ENCODE measurements around the gene SHC2. TPM values are rescaled to one million over a fixed set of nuclear protein-coding genes. Genes with fewer than 3 reads are reported as not detected.

SHC2 gene, protein sequence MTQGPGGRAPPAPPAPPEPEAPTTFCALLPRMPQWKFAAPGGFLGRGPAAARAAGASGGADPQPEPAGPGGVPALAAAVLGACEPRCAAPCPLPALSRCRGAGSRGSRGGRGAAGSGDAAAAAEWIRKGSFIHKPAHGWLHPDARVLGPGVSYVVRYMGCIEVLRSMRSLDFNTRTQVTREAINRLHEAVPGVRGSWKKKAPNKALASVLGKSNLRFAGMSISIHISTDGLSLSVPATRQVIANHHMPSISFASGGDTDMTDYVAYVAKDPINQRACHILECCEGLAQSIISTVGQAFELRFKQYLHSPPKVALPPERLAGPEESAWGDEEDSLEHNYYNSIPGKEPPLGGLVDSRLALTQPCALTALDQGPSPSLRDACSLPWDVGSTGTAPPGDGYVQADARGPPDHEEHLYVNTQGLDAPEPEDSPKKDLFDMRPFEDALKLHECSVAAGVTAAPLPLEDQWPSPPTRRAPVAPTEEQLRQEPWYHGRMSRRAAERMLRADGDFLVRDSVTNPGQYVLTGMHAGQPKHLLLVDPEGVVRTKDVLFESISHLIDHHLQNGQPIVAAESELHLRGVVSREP
- total RNA-seq (2021; fragmentation: NEBNext Ultra II Directional; extraction: Animal tissue kit (Norgen Biotek cat#: 25700)), result 3.5 and 4.4 TPM in 2 replicates
- 7.3 and 11.3 TPM in 2 replicates for polyA plus RNA-seq (2011; rRNA removed)
- polyA plus RNA-seq (2011; cell fraction: cytosol; rRNA removed), result 8.0 TPM
- 43.5 TPM for polyA plus RNA-seq (2011; cell fraction: nucleus; rRNA removed)
- polyA plus RNA-seq (2012, experiment 1 of 2), result 4.7 to 7.8 TPM (median 6.4 TPM) in 4 replicates
- polyA plus RNA-seq (2012, experiment 2 of 2), result 3.1 TPM
- polyA plus RNA-seq (2013, experiment 1 of 2), result 2.3 TPM
- polyA plus RNA-seq (2013, experiment 2 of 2), result 2.4 TPM
- polyA minus RNA-seq (2011; rRNA and poly(A)+ RNA removed), result 2.3 and 3.7 TPM in 2 replicates
- 10.8 TPM for polyA minus RNA-seq (2011; cell fraction: cytosol; rRNA and poly(A)+ RNA removed)
- 5.7 TPM for polyA minus RNA-seq (2011; cell fraction: nucleus; rRNA and poly(A)+ RNA removed)
- long read RNA-seq, experiment 1, partial matches to known transcripts, result 2 of 4 reads
- long read RNA-seq, experiment 1, other reads (novel, unspliced or antisense), result 1 of 4 reads
- long read RNA-seq, experiment 2, result 0 reads

DNA sequence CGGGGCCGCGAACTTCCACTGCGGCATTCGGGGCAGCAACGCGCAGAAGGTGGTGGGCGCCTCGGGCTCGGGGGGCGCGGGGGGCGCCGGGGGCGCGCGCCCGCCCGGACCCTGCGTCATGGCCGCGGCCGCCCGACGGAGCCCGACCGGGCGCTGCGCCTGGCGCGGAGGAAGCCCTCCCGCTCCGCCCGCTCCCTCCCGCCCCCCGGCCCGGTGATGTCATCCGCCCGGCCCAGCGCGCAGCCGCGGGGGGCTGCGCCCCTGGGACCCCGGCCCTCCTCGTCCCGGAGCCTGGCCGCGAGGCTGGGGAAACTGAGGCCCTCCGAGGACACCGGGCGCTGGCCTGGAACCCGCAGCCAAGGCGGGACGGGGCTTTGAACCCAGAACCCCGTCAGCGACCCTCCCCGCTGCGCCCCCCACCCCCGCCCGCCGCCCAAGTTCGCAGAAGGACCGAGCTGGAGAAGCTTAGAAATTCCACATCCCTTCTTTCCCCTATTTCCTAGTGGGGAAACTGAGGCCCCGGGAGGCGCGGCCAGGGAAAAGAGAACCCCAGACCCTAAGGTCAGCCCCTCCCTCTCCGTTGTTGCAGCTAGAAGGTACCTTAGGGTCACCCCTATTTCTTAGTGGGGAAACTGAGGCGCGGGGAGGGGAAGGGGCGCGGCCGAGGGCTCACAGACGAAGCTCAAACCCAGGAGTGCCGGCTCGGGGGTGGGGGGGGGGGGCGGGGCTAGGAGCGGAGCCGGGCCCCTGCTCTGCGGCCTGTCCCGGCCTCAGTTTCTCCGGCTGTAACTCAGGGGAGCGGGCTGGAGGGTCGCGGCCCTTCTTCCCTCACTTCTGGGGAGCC is at the start of gene SHC2:
TSS of gene SHC2 (minus strand) at position 157 of the 844 bp plus-strand sequence. CDS start at position 120, 37 bp downstream.
- H3K27ac ChIP-seq (ENCODE audit: low read depth, low read length), result no peak within 1 kb of the TSS
- TF ChIP-seq RXRA (IDR thresholded peaks at IDR 0.05; ENCODE audit: insufficient read depth, low read depth, low read length) (no peak), YY1 (IDR thresholded peaks at IDR 0.05; ENCODE audit: low read depth, low read length) (no peak), RFX5 (IDR thresholded peaks at IDR 0.05; ENCODE audit: borderline replicate concordance, low read depth, low read length) (no peak), CREB1 (IDR thresholded peaks at IDR 0.05) (peak; percentile 48; the same call in 1 of the 2 replicates), SP2 (IDR thresholded peaks at IDR 0.05; ENCODE audit: low read length) (no peak), SUZ12 (IDR thresholded peaks at IDR 0.05; ENCODE audit: low read length) (no peak), POLR2A (IDR thresholded peaks at IDR 0.05; ENCODE audit: control extremely low read depth in 1 of 2, low read depth in 2 of 2, low read length in 2 of 2) (no peak)

More for the DNA sequence above, at the start of gene SHC2:
- Histone ChIP-seq H3K23ac (ENCODE audit: insufficient read length) (no peak within 1 kb of the TSS), H3K18ac (ENCODE audit: extremely low read depth, low read length) (peak within 1 kb of the TSS; percentile 78), H2BK12ac (ENCODE audit: low read depth, low read length) (no peak within 1 kb of the TSS), H2AFZ (ENCODE audit: low read length) (no peak within 1 kb of the TSS), H2AK5ac (ENCODE audit: low read depth, low read length) (no peak within 1 kb of the TSS), H4K91ac (replicated peaks; ENCODE audit: insufficient read length, low read length) (peak within 1 kb of the TSS; percentile 42), H3K9ac (replicated peaks in 1 of 4; ENCODE audit: extremely low read depth in 1 of 4, low read depth in 3 of 4, low read length in 3 of 4) (peak within 1 kb of the TSS in 1 of 4 experiments; percentile 24; a peak in 3 of 7 replicates), H3K23me2 (ENCODE audit: low read depth, low read length) (peaks cover 20% of the 10 kb centered on the region; the same call in 1 of the 2 replicates), H2BK120ac (replicated peaks; ENCODE audit: low read depth, low read length) (no peak within 1 kb of the TSS), H3K36me3 (ENCODE audit: control insufficient read depth in 2 of 4, insufficient read depth in 4 of 4, low read length in 3 of 4) (no peaks in the 10 kb centered on the region), H2BK15ac (ENCODE audit: low read length) (no peak within 1 kb of the TSS), H3K27me3 (replicated peaks in 1 of 4; ENCODE audit: control insufficient read depth in 3 of 4, extremely low read depth in 1 of 4, insufficient read depth in 3 of 4, low read length in 3 of 4) (peaks cover 7 to 32% (median 27%) of the 10 kb centered on the region in 4 experiments), H4K5ac (ENCODE audit: insufficient read length, low read depth, low read length) (no peak within 1 kb of the TSS), H3K4ac (replicated peaks; ENCODE audit: insufficient read length, low read depth, low read length) (no peak within 1 kb of the TSS), H4K8ac (ENCODE audit: extremely low read depth, insufficient read depth, low read length) (no peak within 1 kb of the TSS), H3K56ac (replicated peaks; ENCODE audit: insufficient read length, low read depth, low read length) (no peak within 1 kb of the TSS), H2BK5ac (ENCODE audit: low read depth, low read length) (no peak within 1 kb of the TSS), H2BK20ac (ENCODE audit: low read length) (no peak within 1 kb of the TSS), H3K4me2 (ENCODE audit: insufficient read depth in 1 of 2, low read depth in 2 of 2, low read length in 2 of 2) (peak within 1 kb of the TSS; percentile 90 to 96), H3K79me2 (ENCODE audit: control insufficient read depth in 1 of 2, insufficient read depth in 2 of 2, low read length in 2 of 2) (no peaks in the 10 kb centered on the region), H3K14ac (ENCODE audit: insufficient read length) (no peak within 1 kb of the TSS), H3K9me3 (ENCODE audit: insufficient read depth in 2 of 2, low read depth in 1 of 2, low read length in 1 of 2) (no peaks in the 10 kb centered on the region), H3K4me1 (replicated peaks in 1 of 4; ENCODE audit: control insufficient read depth in 3 of 4, insufficient read depth in 4 of 4, low read length in 3 of 4) (peaks cover 1 to 10% (median 2%) of the 10 kb centered on the region in 4 experiments; a peak in 3 of 7 replicates), H3K79me1 (ENCODE audit: low read depth, low read length) (no peaks in the 10 kb centered on the region), H3K4me3 (ENCODE audit: extremely low read depth in 1 of 4, insufficient read depth in 2 of 4, low read depth in 3 of 4, low read length in 4 of 4) (peak within 1 kb of the TSS; percentile 58 to 87 (median 66)), H4K20me1 (replicated peaks in 1 of 2; ENCODE audit: control insufficient read depth in 1 of 2, insufficient read depth in 2 of 2, low read length in 2 of 2) (peaks cover 0 to 6% of the 10 kb centered on the region in 2 experiments)
- ChIA-PET POLR2A (ENCODE audit: partially characterized antibody) (interaction anchor here (0.9 to 2.4 kb wide), 4 partner anchors 9 to 59 kb away, joined by 3 to 9 read pairs (median 4); a partner anchor contains a TSS), CTCF (ENCODE audit: partially characterized antibody) (interaction anchor here (1.0 to 2.4 kb wide), 5 partner anchors 45 to 77 kb away, joined by 3 to 8 read pairs (median 4); partner anchors contain the start of gene C2CD4C)
- no peak for DNase-seq (ENCODE audit: low read depth in 1 of 2, low spot score in 2 of 2)
- no peak for FAIRE-seq
- 16% methylated on average over 7 of the region's 85 CpGs; no CpG with 5 or more reads in 1 of the 2 experiments for WGBS, 2 experiments (ENCODE audit: extremely low coverage in 1 of 2, insufficient coverage in 1 of 2, insufficient read length in 1 of 2, insufficient replicate concordance in 2 of 2, low coverage in 1 of 2, low lambda C conversion rate in 2 of 2, missing lambda C conversion rate in 1 of 2)

Measured in H1 (cell line).